HG02642 (cell line): ENCODE data around the gene SSH2.
"Not testable (repeated sequence)": the region's sequence is repeated elsewhere in the genome, so short reads cannot be mapped to it uniquely, and the experiment has no call there.

ENCODE experiments used
- ATAC-seq: cut with Tn5 transposase; IDR thresholded peaks from one replicate; pipeline ENCODE4 v1.9.1; 2021; ENCODE audit warnings: mild to moderate bottlenecking; ENCODE audit not compliant: unreplicated experiment, poor library complexity

SSH2 gene

GRCh38 chr17:29930409-29931010 lies 482 bp upstream of the SSH2 start:
- no peak for ATAC-seq

- no peak for ATAC-seq
Measured at GRCh38 chr17:29929006-29929532, 959 bp downstream of the SSH2 start.

DNA sequence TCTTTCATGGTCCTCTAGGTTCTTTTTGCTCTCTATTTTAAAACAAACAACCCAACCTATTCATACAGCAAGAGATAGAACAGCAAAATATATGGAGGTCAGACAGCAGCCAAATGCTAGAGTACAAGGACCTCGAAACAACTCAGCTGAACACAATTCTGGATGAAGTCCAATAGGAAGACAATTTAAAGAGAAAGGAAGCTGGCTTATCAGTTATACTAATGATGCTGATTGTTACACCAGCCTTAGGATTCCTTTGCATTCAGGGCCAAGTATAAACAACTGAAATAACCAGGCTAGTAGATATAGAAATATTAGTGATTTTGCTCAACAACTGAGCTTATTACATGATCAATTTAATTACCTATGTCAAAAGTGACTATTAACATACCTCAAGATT lies 2.5 kb downstream of the SSH2 start:
- no peak for ATAC-seq

- no peak for ATAC-seq
Measured at GRCh38 chr17:29924786-29925185, 5.2 kb downstream of the SSH2 start.

DNA sequence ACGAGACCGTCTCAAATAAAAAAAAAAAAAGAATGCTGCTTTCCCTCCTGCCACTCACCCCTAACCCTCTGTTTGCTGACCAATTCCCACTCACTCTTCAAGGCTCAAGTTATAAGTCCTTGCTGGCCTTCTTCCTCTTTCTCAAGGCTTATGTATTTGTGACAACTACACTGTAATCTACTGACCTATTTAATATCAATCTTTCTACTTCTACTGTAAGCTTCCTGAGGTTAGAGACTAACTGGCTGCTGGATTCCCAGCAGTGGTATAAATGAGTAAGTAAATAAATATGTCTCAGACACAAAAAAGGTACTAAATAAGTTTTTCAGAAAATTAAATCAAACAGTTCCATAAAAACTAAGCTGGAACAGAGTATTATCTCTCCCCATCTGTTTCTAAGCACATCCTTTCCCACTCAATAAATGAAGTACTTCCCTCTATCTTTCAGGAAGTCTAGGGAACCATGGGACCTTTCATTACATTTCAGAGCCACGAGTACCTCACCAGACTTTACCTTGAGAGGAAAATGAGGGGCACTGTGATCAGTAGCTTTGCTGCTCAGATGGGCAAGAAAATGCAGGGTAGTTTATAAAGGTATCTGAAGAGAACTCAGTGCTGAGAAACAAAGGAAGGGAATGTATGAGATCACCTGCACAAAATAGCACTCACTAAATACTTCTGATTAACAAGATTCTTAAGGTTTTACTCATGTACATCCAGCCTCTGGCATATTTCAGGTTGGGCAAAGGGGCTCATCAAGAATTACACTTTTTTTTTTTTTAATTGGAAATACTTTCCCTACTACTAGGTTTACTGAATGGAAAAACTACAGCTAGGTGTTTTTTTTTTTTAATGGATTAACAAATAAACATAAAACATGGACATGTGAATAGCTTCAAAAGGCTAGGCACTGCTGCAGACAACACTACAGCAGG lies 10.8 kb downstream of the SSH2 start:
- no peak for ATAC-seq

GRCh38 chr17:29918016-29918415 lies 12.0 kb downstream of the SSH2 start:
- no peak for ATAC-seq

DNA sequence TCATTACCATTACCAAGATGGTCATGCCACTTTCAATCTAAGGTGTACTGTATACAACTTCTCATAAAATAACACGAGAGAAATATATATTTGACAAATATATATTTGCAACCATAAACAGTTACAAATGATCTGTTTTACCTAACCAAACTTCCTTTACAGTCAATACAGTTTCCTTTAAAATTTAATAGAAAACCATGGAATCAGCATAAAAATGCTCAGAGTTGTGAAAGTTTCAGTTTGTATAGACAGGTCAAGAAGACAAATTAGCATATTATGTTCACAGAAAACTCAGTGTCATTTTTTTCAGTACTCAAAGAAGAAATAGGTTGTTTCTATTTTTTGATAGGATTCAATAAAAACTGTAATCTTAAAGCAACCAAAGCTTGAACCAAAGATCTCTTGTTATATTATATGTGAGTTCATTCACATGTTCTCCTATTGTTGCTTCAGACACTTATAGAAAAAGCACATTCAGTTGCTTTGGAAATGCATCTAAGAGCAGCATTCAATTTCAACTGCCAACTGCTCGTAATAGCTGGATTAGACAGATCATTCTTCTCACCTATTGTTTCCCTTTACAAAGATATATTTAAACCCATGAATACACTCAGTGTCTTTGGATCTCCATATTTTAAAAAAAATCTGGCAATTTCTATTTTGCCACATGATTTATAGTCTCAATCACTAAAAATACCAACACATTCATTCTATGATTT lies 15.1 kb downstream of the SSH2 start:
- ATAC-seq = no peak

DNA sequence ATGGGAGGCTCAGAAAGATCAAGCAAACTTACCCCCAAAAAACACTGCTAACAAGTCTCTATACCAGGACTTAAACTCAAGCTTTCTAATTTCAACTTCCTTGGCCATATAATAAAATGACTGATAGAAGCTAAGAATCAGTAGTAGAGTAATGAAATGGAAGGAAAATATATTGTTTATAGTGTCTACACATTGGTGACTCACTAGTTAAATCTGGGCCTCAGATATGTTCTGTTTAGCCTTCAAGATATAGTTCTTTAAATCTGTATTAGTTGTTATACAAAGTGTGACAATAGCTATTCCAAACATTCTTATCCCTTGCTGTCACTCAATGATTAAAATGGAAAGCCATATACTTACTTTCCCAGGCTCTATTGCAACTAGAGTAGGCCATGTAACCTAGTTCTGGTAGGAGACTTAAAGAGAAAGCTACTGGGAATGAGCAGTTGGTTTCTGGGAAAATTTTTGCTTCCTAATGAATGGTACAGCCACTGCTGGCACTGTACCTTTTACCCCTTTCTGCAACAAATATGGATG lies 18.3 kb downstream of the SSH2 start:
- no peak for ATAC-seq

- no peak for ATAC-seq
Measured at GRCh38 chr17:29909236-29910003, 20.6 kb downstream of the SSH2 start.

GRCh38 chr17:29906969-29907368 lies 23.1 kb downstream of the SSH2 start:
- ATAC-seq = no peak

GRCh38 chr17:29905879-29906167 lies 24.2 kb downstream of the SSH2 start:
- no peak for ATAC-seq

- no peak for ATAC-seq
Measured at GRCh38 chr17:29905086-29905878, 24.7 kb downstream of the SSH2 start.

DNA sequence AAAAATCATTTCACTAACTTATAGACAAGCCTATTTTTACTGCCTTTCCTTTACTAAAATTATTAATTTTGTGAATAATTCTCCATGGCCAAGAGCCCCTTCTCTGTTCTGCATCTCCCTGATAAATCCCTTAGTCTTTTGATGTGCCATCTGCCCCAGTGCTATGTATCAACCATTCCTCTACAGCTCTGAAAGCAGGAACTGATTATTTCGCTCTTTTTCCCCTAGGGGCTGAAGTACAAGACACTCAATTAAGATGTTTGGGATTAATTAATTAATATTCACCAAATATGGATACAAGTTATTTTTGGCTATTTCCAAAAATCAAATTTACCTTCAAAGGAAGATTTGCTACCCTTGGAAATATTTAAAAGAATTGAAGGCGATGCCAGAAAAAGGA lies 26.6 kb downstream of the SSH2 start:
- no peak for ATAC-seq

DNA sequence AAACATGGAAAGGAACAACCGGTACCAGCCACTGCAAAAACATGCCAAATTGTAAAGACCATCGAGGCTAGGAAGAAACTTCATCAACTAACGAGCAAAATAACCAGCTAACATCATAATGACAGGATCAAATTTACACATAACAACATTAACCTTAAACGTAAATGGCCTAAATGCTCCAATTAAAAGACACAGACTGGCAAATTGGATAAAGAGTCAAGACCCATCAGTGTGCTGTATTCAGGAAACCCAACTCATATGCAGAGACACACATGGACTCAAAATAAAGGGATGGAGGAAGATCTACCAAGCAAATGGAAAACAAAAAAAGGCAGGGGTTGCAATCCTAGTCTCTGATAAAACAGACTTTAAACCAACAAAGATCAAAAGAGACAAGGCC lies 32.9 kb downstream of the SSH2 start:
- not testable (repeated sequence) for ATAC-seq

DNA sequence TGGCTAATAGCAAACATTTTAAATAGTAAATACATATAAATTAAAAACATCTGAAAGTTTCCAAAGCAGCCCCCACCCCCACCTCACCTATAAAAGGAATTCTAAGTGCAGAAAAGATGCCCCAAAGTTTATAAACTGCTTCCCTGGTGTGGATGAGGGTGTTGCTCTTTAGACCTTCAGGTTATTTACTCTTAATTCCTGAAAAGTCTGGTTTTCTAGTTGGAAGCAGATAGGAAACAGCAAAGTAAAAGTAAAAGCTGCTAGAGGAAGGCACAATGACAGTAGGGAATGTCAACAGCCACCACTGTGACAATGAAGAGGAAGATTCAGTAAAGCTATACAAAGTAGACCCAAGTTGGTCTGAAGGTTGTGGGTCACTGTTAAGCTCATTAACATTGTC lies 37.8 kb downstream of the SSH2 start:
- no peak for ATAC-seq

DNA sequence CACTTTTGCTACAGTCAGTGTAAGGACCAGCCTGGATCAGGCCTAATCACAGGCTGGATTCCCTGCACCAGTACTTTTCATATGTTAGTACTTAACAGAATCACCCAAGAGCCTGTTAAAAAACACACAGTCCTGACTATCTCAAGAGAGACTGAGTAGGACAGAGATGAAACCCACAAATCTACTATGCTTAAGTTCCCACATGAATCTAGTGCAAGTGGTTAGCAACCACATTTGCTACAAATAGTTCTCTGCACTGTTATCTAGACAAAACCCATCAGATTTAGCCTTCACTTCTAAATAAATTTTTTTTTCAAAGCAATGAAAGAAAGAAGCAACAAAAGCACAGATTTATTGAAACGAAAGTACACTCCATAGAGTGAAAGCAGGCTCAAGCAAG lies 38.9 kb downstream of the SSH2 start:
- no peak for ATAC-seq

DNA sequence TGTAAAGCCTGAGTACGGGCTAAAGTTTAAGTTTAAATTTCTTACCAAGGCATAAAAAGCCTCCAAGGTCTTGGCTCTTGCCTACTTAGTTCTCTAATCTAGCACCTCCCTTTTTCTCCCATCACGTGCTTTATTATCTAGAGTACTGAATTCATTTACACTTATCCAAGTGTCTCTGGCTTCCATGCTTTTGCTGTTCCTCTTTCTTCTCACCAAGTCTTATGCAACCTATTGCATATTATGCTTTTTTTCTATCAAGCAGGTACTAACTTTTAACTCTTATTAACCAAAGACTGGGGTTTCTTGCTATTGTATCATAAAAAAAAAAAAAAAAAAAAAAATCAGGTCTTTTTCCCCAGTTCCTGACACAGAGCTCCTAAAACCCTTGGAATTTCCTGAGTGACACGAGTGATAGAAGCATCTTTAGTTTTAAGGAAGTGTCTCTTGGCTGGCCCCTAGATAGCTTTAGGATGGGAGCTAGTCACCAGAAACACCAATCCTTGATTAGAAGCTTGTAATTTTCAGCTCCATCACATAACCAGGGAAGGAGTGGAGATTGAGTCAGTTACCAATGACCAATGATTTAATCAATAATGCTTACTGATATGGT lies 44.9 kb downstream of the SSH2 start:
- no peak for ATAC-seq

GRCh38 chr17:29883497-29883896 lies 46.5 kb downstream of the SSH2 start:
- ATAC-seq = no peak

GRCh38 chr17:29881256-29881655 lies 48.8 kb downstream of the SSH2 start:
- no peak for ATAC-seq
